Ishikawa (cell line): ENCODE data around the gene GNAS.

Experiments
- CEBPB ChIP-seq: IDR thresholded peaks from 2 replicates; pipeline ENCODE4 v1.6.1; 2012
- CREB1 ChIP-seq: IDR thresholded peaks from 2 replicates; pipeline ENCODE4 v1.6.1; 2012; ENCODE audit warnings: low read depth
- EGR1 ChIP-seq: IDR thresholded peaks from 2 replicates; pipeline ENCODE4 v1.6.1; 2012
- EP300 ChIP-seq: IDR thresholded peaks from 2 replicates; pipeline ENCODE4 v1.6.1; 2012; ENCODE audit warnings: borderline replicate concordance
- NFIC ChIP-seq: IDR thresholded peaks from 2 replicates; pipeline ENCODE4 v1.6.1; 2012
- RAD21 ChIP-seq: IDR thresholded peaks from 2 replicates; pipeline ENCODE4 v1.6.1; 2012; ENCODE audit warnings: low read depth
- REST ChIP-seq: IDR thresholded peaks from 2 replicates; pipeline ENCODE4 v1.6.1; 2012; ENCODE audit warnings: low read depth, mild to moderate bottlenecking
- TAF1 ChIP-seq: IDR thresholded peaks from 2 replicates; pipeline ENCODE4 v1.6.1; 2012; ENCODE audit warnings: low read depth, mild to moderate bottlenecking
- TCF12 ChIP-seq: IDR thresholded peaks from 2 replicates; pipeline ENCODE4 v1.6.1; 2012; ENCODE audit warnings: low read depth
- USF1 ChIP-seq: IDR thresholded peaks from 2 replicates; pipeline ENCODE4 v1.6.1; 2012
- YY1 ChIP-seq: IDR thresholded peaks from 2 replicates; pipeline ENCODE4 v1.6.1; 2012; ENCODE audit warnings: low read depth
- ZBTB7A ChIP-seq: IDR thresholded peaks from 2 replicates; pipeline ENCODE4 v1.6.1; 2012; ENCODE audit warnings: low read depth

DNA sequence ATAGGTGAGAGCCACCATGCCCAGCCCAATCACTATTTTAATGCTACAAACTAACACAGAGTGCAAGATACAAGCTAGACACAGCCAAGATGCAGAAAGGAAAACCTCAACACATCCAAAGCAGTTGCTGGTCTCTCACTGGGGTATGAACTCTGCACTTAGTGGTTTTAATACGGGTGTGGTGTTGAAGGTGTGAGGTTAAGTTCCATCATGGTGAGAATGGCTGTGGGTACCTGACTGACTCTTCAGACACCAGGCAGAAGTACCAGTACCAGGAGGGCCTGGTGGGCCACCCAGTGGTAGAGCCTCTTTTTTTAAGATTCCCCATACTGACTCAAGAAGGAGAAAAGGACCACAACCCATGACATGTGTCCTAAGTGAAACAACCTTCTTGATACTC, 14.8 kb upstream of the GNAS start:
- no peak for TF ChIP-seq CREB1
- TF ChIP-seq NFIC = no peak
- TF ChIP-seq EGR1 = no peak
- no peak for TF ChIP-seq USF1
- TF ChIP-seq RAD21 = no peak
- no peak for TF ChIP-seq REST
- no peak for TF ChIP-seq YY1
- TF ChIP-seq EP300 = no peak
- TF ChIP-seq ZBTB7A = no peak
- no peak for TF ChIP-seq TCF12
- TF ChIP-seq TAF1 = no peak
- TF ChIP-seq CEBPB = no peak
